Adipose tissue (tissue), 3 donors: ENCODE data around the gene ZFAND6. TPM values are rescaled to one million over a fixed set of nuclear protein-coding genes. Genes with fewer than 3 reads are reported as not detected.
"Not testable (repeated sequence)": the region's sequence is repeated elsewhere in the genome, so short reads cannot be mapped to it uniquely, and the experiment has no call there.

ENCODE experiments used
- H3K27ac ChIP-seq: one replicate; pipeline ENCODE4 v1.5.1; 2013; ENCODE audit warnings: low read depth, low read length
- WGBS, 3 donors: extraction: QIAGEN DNeasy Blood & Tissue Kit; methylation state at CpG; one replicate each; pipeline ENCODE4 v1.1.7; 2013; 5-methylcytosine and 5-hydroxymethylcytosine counted together
- polyA plus RNA-seq, 3 donors: library from polyadenylated mRNA; stranded (reverse); fragments of 200-250 nt; gene quantifications; one replicate each; pipeline ENCODE4 v1.2.3, GENCODE V29; 2013
- donor health status: healthy with polysubstance abuse.
- donor health status: Bipolar disorder and iron deficiency.
- donor health status: healthy.

ZFAND6 gene
- polyA plus RNA-seq, 3 donors = 31.0 to 97.4 (median 79.4) TPM

- not testable (repeated sequence) for H3K27ac ChIP-seq
- WGBS, 3 donors = 62 to 80% (median 68%) methylated on average over 16 of the region's 16 CpGs
These were observed 96.1 kb downstream of the ZFAND6 start for GRCh38 chr15:80155378-80156175.

- H3K27ac ChIP-seq = no peak overlapping the region
- 84 to 93% (median 91%) methylated on average over 8 of the region's 8 CpGs for WGBS, 3 donors
These were observed 96.8 kb downstream of the ZFAND6 start for GRCh38 chr15:80156176-80156720.

GRCh38 chr15:80157215-80157614, 97.7 kb downstream of the ZFAND6 start:
- H3K27ac ChIP-seq = no peak overlapping the region
- WGBS, 3 donors = 86 to 94% (median 87%) methylated on average over 5 of the region's 5 CpGs

- WGBS, 3 donors = 96 to 99% (median 98%) methylated on average over 5 of the region's 5 CpGs
- H3K27ac ChIP-seq = no peak overlapping the region
These were observed 99.8 kb downstream of the ZFAND6 start for GRCh38 chr15:80159301-80159700.

- H3K27ac ChIP-seq = no peak overlapping the region
- 89 to 93% (median 93%) methylated on average over 12 of the region's 12 CpGs for WGBS, 3 donors
These were observed 100.5 kb downstream of the ZFAND6 start for GRCh38 chr15:80159811-80160569.

GRCh38 chr15:80160570-80161156, 101.2 kb downstream of the ZFAND6 start:
- no peak overlapping the region for H3K27ac ChIP-seq
- 41 to 83% (median 42%) methylated on average over 7 of the region's 7 CpGs for WGBS, 3 donors

- H3K27ac ChIP-seq = no peak overlapping the region
- WGBS, 3 donors = 75 to 82% (median 82%) methylated on average over 6 of the region's 6 CpGs
These were observed 102.1 kb downstream of the ZFAND6 start for GRCh38 chr15:80161468-80162016.

- no peak overlapping the region for H3K27ac ChIP-seq
- WGBS, 3 donors = 39 to 52% (median 48%) methylated on average over 6 of the region's 6 CpGs
These were observed 102.6 kb downstream of the ZFAND6 start for GRCh38 chr15:80162059-80162554.

GRCh38 chr15:80163217-80163616, 103.7 kb downstream of the ZFAND6 start:
- H3K27ac ChIP-seq = no peak overlapping the region
- 89 to 97% (median 94%) methylated on average over 5 of the region's 5 CpGs for WGBS, 3 donors

- 95 to 100% (median 98%) methylated on average over 1 of the region's 1 CpG for WGBS, 3 donors
- no peak overlapping the region for H3K27ac ChIP-seq
These were observed 104.4 kb downstream of the ZFAND6 start for GRCh38 chr15:80163897-80164296.

- no peak overlapping the region for H3K27ac ChIP-seq
- 93 to 95% (median 94%) methylated on average over 8 of the region's 8 CpGs for WGBS, 3 donors
These were observed 108.5 kb downstream of the ZFAND6 start for GRCh38 chr15:80167936-80168335.

- WGBS, 3 donors = 86 to 97% (median 94%) methylated on average over 5 of the region's 5 CpGs
- no peak overlapping the region for H3K27ac ChIP-seq
These were observed 108.9 kb downstream of the ZFAND6 start for GRCh38 chr15:80168421-80168820.

- 95 to 96% (median 95%) methylated on average over 12 of the region's 12 CpGs for WGBS, 3 donors
- no peak overlapping the region for H3K27ac ChIP-seq
These were observed 110.4 kb downstream of the ZFAND6 start for GRCh38 chr15:80169768-80170357.

GRCh38 chr15:80170596-80170995, 111.1 kb downstream of the ZFAND6 start:
- no peak overlapping the region for H3K27ac ChIP-seq
- 86 to 100% (median 95%) methylated on average over 2 of the region's 2 CpGs for WGBS, 3 donors

GRCh38 chr15:80171787-80172186, 112.3 kb downstream of the ZFAND6 start:
- H3K27ac ChIP-seq = no peak overlapping the region
- 59 to 76% (median 62%) methylated on average over 4 of the region's 4 CpGs for WGBS, 3 donors

GRCh38 chr15:80172401-80172800, 112.9 kb downstream of the ZFAND6 start:
- WGBS, 3 donors = 74 to 90% (median 86%) methylated on average over 8 of the region's 8 CpGs
- no peak overlapping the region for H3K27ac ChIP-seq

- H3K27ac ChIP-seq = no peak overlapping the region
- WGBS, 3 donors = 58 to 65% (median 60%) methylated on average over 10 of the region's 10 CpGs
These were observed 113.7 kb downstream of the ZFAND6 start for GRCh38 chr15:80173022-80173759.
